Measurements from ENCODE around the gene SLC12A9.

The SLC12A9 gene

DNA sequence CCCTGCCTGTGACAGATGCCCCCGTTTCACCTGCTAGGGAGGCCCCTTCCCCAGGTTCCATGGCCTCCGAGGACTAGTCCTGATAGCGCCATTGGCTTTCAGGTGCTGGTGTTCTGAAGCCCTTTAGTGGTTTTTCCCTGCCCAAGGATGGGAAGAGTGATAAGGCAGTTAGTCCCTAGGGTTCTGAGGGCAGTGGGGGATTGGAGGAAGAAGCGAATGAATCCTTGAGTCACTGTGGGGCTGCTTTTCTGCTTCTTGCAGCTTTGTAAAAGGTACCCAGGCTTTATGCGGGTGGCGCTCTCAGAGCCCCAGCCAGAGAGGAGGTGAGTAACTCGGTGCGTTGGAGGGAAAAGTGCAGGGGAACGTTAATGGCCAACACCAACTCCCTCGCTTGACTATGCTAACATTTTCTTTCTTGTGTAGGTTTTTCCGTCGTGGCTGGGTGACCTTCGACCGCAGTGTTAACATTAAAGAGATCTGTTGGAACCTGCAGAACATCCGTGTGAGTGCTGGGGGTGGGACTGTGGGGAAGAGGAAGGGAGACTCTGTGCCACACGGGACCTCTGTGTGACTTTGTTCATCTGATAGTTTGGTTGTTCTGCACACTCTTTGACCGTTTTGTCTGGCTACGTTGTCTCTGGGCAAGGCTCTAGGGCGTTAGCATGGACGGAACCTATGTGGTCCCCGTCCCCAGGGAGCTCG, 33.1 kb downstream of the SLC12A9 start:
- DNase-seq = no peak

DNA sequence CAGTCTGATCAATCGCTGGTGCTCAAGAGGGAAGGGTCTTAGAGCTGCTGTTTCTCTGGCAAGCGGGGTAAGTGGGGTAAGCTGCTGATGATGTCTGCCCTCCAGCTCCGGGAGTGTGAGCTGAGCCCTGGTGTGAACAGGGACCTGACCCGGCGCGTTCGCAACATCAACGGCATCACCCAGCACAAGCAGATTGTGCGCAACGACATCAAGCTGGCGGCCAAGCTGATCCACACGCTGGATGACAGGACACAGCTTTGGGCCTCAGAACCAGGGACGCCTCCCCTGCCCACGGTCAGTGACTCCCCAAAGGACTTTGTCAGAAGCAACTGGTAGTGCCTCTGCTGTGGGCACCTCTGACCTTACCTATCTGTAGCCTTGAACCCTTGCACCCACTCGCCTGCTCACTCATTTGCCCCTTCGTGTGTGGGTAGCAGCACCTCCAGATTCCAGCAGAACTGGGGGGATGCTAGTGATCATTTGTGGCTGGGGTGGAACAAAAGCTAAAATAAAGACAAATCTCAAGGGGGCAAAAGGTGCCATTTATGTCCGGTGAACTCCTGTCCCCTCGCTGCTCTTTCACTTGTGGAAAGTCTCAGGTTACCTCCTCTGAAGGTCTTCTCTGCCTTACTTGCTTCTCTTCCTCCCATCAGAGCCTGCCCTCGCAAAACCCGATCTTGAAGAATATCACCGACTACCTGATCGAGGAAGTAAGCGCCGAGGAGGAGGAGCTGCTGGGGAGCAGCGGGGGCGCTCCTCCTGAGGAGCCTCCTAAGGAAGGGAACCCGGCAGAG, 33.8 kb downstream of the SLC12A9 start:
- no peak for DNase-seq

DNA sequence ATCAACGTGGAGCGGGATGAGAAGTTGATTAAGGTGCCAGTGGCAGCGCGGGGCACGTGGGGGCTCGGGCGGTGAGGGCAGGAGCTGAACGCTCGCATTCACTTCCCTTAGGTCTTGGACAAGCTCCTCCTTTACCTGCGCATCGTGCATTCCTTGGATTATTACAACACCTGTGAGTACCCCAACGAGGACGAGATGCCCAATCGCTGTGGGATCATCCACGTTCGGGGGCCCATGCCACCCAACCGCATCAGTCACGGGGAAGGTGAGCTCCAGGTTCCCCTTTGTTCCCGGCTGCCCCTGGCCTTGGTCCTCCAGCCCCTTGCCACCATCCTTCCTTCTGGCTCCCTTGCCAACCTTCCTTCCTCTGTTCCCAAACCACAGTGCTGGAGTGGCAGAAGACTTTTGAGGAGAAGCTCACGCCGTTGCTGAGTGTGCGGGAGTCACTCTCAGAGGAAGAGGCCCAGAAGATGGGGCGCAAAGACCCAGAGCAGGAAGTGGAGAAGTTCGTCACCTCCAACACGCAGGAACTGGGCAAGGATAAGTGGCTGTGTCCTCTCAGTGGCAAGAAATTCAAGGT, 34.5 kb downstream of the SLC12A9 start:
- DNase-seq = no peak

DNA sequence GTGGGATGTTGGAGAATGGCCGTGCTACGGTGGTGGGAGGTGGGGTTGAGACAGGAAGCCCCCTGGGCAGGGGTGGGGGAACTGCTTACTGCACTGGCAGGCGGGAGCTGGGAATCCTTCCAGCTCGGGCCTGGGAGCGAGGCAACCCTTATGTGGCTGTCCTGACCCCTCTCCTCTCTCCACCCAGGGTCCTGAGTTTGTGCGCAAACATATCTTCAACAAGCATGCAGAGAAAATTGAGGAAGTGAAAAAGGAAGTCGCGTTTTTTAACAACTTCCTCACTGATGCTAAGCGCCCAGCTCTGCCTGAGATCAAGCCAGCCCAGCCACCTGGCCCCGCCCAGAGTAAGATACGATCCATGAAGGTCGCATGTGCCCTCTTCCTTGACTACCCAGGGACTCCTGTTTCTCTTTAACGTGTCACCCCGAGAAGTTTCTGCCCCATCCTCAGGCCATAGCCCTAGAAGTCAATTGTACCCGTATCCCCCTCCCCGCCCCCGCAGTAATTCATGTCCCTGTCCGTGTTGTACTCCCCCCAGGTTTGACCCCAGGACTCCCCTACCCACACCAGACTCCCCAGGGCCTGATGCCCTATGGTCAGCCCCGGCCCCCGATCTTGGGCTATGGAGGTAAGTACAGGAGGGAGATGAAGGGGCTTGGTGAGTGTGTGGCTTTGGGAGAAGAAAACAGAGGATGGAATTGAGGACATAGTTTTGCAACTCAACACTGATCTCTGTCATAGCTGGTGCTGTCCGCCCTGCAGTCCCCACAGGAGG, 35.2 kb downstream of the SLC12A9 start:
- DNase-seq = no peak

DNA sequence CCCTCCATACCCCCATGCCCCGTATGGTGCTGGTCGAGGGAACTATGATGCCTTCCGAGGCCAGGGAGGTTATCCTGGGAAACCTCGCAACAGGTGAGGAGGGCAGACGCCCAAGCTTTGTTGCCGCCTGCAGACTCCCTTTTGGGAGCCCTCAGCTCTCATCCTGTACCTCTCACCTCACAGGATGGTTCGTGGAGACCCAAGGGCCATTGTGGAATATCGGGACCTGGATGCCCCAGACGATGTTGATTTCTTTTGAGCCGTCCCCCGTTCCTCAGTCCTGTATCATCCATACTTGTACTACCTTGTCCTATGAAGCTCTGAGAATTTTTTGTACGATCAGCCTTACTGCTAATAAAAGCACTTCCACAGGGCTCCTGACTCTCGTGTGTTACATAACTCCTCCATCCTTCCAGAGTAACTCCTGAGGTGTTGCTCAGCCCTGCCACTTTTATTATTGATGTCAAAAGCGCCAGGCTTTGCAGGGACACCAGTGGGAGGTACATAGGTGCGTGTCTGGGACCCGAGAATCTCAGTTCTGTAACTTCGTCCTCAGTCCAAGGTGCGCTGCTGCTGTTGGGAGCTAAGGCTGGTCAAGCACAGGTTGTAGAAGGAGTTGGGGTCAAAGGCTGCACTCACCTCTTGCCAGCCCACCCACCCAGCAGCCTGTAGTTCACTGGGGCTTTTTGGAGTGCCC, 35.9 kb downstream of the SLC12A9 start:
- no peak for DNase-seq

DNA sequence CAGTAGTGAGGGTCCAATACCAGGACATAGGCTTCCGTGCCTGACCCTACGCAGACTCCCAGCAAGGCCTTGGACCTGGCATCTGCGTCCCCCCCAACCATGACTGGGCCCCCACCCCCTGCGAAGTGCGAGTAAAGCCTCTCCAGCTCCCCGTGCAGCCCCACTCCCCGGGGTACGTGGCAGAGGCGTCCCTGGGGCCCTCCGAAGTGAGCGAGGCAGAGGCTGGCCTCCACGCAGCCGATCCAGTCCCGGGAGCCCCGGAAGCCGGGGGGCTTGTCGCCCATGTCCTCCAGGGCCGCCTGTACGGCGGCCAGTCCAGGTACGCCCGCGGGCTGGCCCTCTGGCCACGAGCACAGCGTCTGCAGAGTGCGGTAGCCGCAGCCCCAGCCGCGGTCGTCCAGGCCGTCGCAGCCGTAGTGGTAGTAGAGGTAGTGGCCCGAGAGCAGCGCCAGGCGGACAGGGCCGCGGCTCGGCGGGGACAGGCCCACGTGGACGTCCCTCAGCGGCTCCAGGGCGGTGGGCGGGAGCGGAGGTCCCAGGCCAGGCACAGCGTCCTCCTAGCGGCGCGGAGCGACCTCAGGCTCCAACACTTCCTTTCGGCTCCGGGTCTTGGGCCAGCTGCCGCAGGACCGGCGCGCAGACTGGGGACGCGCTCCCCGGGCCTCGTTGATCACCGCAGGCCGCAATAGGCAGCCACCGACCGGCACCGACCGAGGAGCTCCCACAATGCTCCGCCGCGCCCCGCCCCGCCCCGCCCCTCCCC, 36.7 kb downstream of the SLC12A9 start, which contains the start of gene UFSP1:
TSS of gene UFSP1 (minus strand) at position 728 of the 763 bp plus-strand sequence. CDS start at position 284, 444 bp downstream.
- DNase-seq = no peak

DNA sequence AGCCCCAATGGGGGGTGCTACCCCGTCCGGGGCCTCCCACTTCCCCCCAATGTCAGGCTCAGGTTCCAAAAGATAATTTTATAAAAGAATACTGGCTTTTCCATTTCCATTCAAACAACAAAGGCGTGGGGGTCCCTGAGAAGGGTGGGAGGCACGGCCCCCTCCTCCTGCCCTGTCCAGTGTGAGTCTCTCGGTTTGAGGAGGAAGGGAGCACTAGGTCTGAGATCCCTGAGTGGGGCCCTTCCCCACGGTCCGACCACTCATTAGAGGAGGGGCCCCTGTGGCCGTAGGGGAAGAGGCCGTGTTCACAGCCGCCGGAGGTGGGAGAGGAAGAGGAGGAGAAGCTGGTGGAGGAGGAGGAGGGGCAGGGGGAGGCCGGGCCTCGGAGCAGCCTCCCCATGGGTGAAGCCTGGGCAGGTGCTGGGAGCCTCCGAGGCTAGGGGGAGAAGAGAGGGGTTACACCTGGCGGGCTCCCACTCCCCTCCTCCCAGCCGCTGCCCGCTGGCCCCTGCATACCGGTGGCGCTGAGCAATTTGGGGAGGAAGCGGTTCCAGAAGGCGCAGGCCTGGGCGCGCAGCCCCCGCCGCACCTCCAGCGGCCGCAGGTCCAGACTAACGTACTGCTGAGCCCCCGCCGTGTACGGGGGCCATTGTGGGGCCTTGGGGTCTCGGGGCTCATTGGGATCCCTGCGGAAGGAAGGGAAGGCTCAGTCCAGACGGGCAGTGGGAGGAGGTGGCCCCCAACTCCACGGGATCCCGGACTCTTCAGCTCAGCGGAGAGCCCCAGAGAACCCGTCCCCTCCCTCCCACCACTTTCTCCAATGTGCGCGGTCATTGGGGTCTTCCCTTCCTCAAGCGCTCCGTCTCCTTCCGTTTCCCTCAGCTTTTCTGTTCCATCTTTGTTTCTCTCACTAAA, 38.4 kb downstream of the SLC12A9 start:
- peak; percentile 64 for DNase-seq

DNA sequence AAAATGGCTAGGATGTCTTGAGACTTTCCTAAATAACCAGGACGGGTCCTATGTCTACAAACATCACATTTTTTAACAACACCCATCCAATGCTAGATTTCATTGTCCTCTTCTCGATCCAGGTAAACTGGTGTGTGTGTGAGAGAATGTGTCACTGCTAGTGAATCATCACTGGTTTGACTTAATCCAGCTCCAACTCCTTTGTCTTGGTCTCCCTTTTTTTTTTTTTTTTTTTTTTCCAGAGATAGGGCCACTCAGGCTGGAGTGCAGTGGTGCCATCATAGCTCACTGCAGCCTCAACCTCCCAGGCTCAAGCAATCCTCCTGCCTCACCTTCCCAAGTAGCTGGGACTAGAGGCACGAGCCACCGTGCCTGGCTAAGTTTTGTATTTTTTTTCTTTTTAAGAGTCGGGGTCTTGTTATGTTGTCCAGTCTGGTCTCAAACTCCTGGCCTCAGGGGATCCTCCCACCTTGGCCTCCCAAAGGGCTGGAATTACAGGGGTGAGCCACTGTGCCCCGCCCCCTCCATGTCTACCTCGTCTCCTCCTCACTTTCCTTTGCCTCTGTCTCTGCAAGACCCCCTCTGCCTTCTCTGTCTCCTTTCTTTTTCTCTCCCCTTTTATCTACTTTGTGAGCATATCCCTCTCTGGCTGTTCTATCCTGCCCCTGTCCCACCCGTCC, 39.2 kb downstream of the SLC12A9 start:
- no peak for DNase-seq

DNA sequence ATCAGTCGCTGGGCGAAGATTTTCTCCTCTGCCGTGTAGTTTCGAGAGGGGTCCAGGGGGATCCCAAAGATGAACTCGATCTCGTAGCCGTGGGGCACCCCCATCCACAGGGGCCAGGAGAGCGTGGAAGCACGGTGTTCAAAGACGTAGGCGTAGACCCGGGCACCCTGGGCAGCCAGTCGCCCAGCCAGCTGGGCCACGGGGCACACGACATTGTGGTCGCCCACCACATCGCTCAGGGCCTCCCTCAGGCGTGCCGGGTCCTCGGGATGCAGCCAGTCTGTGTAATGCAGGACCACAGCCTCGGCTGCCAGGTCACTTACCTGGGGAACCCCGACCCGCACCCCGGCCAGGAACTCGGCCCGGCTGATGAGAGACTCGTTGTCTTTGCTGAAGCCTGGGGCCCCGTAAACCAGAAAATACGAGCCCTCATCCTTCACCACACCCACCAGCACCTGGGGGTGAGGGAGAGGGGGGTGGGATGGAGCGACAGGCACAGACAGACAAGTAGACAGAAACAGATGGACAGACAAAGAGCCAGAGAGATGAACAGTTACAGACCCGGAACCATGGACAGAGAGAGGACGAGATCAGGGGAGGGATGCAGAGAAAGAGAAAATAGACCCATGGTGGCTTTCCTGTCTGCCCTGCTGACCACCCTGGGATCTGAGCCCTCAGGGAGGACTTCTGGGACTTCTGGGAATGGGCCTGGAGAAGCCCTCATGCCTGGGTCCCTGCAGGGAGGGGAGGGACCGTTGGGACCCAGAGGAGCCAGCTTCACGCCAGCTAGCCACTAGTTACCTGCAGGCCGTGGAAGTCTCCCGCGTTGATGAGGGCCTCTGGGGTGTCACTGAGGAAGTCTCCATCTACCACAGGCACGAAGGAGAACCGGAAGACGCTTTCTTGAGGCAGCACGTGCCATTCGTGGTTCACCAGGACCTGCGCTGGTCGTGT, 40.1 kb downstream of the SLC12A9 start:
- no peak for DNase-seq

DNA sequence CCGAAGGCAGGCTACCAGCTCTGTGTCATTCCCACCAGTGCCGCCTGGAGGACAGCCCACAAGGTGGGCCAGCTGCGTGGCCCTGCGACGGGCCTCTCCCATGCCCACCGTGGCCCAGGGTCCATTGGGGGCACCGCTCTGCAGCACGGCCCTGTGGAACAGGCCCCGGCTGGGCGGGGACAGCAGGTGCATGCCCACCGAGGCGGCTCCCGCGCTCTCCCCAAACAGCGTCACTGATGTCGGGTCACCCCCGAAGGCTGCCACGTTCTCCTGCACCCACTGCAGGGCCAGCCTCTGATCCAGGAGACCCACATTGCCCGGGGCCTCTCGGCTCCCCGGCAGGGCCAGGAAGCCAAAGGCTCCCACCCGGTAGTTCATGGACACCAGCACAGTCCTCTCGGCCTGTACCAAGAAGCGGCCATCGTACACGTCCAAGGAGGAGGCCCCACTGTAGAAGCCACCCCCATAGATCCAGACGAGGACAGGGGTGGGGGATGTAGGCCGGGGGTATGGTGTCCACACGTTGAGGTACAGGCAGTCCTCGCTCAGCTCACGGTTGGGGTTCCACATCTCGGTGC, 40.9 kb downstream of the SLC12A9 start:
- peak; percentile 30 for DNase-seq

DNA sequence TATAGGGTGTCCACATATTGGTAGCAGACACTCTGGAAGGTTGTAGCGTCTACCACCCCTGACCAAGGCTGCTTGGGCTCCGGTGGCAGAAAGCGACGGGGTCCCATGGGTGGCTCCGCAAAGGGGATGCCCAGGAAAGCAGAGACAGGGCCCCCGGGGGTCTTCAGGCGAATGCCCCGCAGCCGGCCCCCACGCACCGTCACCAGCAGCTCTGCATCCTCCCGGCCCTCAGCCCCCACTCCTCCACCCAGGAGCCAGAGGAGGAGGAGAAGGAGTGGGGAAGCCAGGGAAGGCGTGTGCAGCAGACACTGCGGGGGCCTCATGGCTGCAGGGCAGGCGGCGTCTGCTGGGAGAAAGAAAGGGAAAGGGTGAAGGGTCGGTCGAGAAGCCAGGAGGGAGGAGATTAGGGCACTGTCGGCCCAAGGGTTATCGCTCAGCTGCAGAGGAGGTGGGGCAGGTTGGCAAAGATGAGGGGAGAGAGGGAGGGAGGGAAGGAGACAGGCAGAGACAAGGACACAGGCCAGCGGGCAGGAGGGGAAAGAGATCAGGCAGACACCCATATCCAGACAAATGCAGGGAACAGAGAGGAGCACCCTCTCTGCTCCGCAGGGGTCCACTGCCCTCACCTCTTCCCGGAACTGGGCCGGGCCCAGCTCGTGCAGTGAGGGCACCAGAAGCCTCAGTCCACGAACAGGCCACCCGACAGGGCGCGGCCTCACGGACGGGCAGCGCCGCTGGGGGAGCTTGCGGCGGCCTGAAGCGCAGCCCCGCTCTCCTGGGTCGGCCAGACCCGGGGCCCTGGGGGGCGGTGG, 41.6 kb downstream of the SLC12A9 start:
- DNase-seq = peak; percentile 28

DNA sequence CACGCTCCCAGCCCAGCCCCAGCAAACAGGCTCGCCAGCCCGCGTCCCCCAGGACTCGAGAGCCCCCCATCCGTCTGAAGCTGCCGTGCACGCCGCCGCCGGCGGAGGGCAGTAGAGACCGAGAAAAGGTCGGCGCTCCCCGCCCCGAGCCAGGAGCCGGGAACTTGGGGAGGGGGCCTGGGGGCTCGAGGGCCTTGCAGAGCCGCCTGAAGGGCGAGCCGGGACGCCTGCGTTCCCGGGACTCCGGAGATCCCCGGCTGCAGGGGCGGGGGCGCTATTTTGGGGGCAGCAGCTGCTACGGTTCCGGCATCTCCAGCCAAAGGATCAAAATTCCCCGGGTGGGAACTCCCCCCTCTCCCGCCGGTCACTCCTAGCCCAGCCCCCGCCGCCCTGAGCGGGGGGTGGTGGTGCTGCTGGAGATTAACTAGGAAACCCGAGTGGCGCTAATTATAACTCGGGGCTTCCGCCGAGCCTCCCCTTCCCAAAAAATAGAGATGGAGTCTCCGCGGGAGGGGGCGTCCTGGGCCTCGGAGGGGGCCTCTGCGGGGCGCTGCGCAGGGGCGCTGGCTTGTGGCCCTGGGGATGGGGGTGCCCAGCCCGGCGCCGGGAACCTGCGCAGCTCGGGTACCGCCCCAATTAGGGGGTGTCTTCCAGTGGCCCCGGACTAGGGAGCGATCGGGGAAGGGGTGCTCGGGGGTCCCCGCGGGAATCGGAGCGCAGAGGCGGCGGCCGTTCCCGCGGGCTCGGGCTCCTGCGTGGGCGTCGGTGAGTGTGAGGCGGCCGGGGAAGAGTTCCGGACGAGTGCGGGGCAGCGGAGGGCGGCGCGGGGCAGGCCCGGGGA, 42.6 kb downstream of the SLC12A9 start:
- peak; percentile 82 for DNase-seq

DNA sequence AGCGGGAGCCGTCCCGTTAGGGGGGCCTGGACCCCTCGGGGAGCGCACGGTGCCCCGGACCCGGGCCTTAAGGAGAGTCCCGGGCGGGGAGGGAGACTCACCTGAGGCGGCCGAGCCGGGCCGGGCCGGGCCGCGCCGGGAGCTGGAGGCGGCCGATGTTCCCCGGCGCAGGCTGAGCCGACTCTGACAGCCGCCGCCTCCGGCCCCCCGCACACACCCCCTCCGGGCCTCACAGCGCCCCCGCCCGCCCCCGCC, 43.1 kb downstream of the SLC12A9 start, which contains the start of gene ACHE:
TSS of gene ACHE (minus strand) at position 188 of the 255 bp plus-strand sequence. CDS start 1,656 bp downstream, outside the sequence.
- DNase-seq = no peak

DNA sequence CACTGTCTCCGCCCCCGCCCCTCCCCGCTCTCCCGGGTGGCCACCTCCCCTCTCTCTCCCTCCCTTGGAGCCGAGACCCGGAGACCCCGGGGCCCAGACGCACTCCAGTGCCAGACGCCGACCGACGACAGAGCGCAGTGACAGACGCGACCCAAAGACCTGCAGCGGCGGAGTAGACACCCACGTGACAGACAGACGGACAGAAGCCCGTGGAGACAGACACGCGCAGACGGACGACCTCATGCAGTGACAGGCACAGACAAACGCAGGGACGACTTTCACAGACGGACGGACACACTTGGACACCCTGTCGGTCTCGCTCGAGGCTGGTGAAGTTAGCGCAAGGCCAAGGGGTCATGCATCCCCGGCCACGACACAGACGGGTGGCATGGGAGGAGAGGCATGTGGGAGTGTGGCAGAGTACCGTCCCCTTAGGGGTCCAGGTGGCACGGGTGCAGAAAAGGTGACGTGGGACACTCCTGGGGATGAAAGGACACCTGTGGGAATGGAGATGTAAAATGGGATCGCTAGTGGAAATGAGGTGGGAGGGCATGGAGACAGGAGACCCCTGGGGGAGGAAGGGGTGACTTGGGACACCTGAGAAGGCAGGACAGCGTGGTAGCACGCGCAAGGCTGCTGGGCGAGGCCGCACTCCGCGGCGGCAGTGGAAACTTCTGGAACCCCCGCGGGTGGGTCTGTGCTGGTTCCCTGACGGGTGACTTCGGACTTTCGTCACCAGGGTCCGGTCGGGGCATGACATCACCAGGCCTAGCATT, 43.6 kb downstream of the SLC12A9 start:
- peak; percentile 57 for DNase-seq

DNA sequence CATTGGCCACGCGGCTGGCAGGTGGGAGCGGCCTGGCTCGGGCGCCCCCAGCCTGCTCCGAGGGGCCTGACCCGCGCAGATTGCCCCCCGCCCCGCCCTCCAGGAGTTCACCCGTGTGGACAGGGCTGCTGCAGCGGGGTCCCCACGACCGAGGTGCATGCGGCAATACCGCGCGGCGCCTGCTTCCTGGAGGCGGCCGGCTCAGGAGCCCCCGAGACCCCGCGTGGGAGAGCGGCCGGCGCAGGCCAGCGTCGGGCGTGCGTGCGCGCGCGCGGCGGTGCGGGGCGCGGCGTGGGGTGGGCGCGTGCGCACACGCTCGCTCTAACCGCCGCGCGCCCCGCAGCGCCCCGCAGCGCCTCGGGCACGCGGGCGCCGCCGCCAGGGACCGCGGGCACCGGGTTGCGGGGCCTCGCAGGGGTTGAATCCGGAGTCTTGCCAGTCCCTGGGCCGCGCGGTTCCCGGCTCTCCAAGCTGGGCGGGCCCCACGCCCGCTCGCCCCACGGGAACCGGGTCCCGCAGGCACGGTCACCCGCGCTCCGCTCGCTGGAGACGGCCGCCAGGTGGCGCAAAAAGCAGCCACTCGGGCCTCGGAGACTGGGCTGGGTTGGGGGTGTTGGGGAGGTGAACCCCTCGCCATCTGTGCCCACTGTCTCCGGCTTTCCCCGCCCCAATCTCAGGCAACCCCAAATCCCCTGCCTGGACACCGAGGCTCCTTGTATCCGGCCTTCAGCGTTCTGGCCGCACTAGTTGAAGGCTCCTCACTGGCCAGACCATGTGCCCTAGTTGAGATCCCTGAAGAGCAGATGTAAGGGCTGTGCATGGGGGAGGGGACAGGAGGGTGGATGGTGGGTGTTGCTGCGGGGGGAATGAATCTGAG, 44.5 kb downstream of the SLC12A9 start:
- DNase-seq = peak; percentile 53

Data from right hindlimb (tissue), 1 donor.